AG08396 (cell line): Measurements from ENCODE around the gene MYL5.
"Not testable (repeated sequence)": the region's sequence is repeated elsewhere in the genome, so short reads cannot be mapped to it uniquely, and the experiment has no call there.

Experiments
- DNase-seq: peaks from one replicate; pipeline ENCODE4 v3.0.0; 2012; ENCODE audit warnings: low spot score, mixed read lengths

Gene MYL5

DNA sequence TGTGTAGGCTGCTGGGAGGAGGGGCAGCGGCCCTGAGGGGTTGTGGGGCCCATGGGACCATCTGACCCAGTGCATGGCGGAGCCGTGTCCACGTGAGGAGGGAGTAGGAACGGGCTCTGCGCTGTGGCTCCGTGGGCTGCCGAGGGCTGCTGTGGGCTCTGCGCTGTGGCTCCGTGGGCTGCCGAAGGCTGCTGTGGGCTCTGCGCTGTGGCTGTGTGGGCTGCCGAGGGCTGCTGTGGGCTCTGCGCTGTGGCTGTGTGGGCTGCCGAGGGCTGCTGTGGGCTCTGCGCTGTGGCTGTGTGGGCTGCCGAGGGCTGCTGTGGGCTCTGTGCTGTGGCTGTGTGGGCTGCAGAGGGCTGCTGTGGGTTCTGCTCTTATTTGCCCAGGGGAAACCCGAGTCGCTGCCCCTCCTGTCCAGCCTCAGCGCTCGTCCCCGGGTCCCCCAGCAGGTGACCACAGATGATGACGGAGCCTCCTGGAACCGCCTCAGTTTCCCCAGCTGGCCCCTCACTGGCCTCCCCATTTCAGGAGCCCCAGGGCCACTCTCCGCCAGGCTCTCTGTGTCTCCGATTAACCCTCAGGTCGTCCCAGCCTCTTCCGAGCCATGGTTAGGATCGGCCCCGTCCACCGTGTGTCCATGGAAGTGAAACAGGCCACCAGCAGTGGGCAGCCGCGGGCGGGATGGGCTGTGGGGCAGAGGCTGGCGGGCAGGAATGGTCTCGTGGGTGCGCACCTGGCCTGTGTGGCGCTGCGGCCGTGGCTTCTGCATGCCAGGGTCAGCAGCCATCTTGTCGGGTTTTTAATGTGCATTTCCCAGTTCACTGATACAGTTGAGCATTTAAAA lies 51.3 kb downstream of the MYL5 start:
- no peak for DNase-seq

DNA sequence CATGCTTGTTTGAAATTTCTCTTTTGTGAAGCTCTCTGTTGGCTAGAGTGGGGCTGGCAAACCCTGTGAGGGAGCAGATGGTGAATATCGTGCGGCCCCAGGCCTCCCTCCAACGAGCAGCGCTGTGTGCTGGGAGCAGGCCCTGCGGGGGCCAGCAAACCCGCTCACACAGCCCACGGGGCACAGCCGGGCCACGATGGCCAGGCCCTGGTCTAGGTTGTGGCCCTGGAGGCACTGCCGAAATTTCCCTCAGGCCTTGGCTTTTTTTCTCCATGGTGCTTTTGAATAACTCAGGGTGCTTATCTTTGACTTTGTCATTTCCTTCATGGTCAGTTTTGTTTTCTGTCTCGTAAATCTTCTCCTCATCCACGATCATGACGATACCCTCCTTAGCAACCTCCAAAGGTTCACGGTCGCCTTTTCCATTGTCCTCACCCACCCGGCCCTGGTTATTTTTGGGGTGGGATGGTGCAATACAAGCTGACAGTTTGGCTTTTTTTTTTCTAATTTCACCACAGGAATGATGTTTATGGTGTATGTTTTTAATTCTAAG lies 52.0 kb downstream of the MYL5 start:
- DNase-seq: peak; percentile 70

DNA sequence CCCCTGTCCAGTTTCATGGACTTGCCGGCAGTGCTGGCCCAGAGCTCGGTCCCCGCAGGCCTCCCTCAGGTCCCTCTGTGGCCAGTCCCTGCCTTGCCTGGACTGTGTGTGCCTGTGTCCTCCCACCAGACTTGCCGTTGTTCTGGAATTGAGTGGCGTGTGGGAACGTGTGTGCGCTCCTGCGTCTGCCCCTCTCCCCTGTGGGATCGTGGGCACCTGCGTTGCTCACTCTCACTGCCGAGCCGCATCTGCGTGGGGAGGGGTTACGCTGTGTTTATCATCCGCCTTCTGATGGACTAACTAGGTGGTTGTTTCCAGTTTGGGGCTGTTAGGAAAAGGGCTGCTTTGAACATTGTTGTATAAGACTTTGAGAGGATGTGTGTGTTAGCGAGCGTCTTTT lies 52.5 kb downstream of the MYL5 start:
- no peak for DNase-seq

DNA sequence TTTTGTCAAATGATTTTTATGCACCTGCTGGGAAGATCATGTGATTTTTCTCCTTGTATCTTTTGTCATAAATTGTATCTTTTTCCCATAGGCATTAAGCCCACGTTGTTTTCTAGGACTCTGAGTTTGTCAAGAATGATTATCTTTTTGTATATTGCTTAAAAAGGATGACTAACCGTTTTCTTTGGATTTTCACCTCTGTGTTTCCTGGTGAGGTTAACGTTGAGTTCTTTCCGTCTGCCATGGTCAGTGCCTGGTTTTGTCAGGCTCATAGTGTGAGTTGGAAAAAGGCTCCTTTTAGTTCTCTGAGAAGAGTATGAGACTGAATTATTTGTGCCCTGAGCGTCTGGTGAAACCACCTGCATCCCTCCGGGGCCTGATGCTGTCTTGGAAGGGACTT lies 53.2 kb downstream of the MYL5 start:
- no peak for DNase-seq

DNA sequence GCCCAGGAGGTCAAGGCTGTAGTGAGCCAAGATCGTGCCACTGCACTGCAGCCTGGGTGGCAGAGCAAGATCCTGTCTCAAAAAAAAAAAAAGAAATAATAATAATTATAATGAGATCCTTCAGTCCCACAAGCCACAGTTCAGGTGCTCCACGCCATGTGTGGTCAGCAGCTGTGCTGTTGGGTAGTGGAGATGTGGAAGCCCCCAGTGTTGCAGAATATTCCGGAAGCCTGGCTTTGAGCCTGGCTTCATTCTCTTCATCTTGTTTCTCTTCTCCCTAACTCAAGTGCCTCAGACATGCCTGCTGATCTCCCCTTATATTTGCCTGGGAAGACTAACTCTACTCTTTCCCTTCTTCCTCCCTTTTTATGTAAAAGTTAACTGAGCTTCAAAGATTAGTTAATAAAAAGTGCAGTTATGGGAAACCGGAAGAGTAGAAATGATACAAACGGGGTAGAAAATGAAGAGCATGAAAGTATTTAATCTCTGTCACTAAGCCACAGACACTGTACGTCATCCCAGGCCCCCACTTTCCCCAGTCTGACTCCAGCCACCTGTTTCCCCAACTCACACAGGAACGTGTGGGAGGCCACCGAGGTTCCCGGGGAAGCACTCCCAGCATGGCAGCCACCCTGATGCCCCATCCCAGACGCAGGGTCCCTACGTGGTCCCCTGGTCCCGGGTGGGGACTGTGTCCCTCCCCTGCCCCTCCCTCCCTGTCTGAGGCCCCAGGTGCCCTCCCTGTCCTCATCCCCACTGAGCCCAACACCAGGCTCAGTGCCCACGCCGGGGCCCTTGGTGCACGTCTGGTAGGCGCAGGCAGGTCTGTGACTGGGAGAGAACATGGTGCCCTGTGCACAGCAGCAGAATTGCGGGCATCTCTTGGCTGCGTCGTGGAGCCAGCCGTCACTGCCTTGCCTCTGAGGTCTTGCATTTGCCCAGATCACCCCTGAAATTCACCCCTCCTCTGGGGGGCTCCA lies 55.3 kb downstream of the MYL5 start:
- DNase-seq: no peak

DNA sequence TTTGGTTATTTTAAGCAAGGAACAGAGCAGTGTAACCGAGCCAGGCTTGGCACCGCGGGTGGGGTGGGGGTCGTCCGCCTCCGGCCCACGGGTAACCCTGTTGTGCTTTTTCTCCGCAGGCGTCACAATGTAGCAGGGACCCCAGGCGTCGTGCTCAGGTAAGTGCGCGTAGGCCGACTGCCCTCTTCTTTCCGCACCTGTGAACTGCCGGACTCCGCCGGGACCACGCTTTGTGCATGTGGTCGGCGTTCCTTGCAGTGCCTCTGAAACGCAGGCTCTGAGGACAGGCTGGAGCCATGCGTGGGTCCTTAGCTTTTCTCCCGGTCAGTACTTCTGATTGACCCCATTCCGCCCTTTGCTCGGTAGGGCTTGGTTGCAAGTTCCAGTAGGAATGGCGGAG lies 56.2 kb downstream of the MYL5 start:
- no peak for DNase-seq

DNA sequence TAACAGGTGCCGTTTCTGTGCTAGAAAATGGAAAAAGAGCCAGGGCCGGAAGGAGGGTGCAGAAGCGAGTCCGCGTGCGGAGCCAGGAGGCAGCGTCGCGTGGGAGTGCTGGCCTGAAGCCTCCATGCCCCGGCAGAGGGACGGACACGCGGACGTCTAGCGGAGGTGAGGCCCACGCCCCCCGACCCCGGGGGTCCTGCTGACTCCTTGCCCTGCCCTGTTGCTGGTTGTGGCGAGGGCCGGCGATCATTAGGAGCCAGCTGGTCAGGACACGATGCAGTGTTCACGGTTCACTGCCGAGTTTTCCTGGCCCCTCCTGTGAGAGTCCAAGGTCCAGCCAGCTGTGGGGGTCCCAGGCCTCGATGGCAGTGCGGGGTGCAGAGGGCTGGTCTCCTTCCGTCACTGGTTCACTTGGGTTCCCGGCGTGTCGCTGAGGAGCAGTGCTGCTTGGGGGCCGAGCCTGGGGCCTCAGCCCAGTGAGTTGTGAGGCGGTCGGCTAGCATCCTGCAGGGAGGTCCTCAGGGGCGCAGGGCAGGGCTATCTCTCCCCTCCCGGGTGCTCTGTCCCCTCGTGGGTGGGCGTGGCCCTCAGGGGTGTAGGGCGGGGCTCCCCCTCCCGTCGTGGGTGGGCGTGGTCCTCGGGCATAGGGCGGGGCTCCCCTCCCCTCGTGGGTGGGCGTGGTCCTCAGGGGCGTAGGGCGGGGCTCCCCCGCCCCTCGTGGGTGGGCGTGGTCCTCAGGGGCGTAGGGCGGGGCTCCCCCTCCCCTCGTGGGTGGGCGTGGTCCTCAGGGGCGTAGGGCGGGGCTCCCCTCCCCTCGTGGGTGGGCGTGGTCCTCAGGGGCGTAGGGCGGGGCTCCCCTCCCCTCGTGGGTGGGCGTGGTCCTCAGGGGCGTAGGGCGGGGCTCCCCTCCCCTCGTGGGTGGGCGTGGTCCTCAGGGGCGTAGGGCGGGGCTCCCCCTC lies 56.9 kb downstream of the MYL5 start:
- DNase-seq: not testable (repeated sequence)
